ENCODE results near the gene GTPBP4. TPM values are rescaled to one million over a fixed set of nuclear protein-coding genes. Genes with fewer than 3 reads are reported as not detected.

The GTPBP4 gene
- total RNA-seq, 3 donors from 2014 or later, result 19.2 to 27.8 (median 26.6) TPM

DNA sequence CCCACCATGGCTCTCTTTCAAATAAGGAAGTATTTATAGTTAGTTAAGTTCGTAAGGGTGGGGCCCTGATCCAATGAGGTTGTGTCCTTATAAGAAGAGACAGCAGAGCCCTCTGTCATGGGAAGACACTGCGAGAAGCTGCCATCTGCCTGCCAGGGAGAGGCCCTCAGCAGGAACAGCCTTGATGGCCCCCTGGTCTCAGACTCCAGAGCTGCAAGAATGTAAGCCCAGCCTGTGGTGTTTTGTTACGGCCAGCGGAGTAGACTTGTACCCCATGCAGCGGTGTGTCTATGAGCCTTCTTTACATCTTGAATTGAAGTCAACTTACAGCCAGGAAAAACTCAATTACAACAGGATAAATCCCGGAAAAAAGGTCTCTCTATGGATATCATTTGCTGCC is 42.5 kb upstream of the GTPBP4 start:
- ATAC-seq (no peak), DNase-seq (no peak)
- H3K4me3 ChIP-seq, result no peak overlapping the region
- H3K36me3 ChIP-seq (ENCODE audit: low read depth), result no peaks in the 10 kb centered on the region
- intact Hi-C loops (cut with DNase I, micrococcal nuclease), result no loop called here
- no peaks in the 10 kb centered on the region for H3K4me1 ChIP-seq (ENCODE audit: low read depth)
- TF ChIP-seq, protein P1, sequence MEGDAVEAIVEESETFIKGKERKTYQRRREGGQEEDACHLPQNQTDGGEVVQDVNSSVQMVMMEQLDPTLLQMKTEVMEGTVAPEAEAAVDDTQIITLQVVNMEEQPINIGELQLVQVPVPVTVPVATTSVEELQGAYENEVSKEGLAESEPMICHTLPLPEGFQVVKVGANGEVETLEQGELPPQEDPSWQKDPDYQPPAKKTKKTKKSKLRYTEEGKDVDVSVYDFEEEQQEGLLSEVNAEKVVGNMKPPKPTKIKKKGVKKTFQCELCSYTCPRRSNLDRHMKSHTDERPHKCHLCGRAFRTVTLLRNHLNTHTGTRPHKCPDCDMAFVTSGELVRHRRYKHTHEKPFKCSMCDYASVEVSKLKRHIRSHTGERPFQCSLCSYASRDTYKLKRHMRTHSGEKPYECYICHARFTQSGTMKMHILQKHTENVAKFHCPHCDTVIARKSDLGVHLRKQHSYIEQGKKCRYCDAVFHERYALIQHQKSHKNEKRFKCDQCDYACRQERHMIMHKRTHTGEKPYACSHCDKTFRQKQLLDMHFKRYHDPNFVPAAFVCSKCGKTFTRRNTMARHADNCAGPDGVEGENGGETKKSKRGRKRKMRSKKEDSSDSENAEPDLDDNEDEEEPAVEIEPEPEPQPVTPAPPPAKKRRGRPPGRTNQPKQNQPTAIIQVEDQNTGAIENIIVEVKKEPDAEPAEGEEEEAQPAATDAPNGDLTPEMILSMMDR (IDR thresholded peaks at IDR 0.05), result no peak
- H3K9me3 ChIP-seq, result no peaks in the 10 kb centered on the region

DNA sequence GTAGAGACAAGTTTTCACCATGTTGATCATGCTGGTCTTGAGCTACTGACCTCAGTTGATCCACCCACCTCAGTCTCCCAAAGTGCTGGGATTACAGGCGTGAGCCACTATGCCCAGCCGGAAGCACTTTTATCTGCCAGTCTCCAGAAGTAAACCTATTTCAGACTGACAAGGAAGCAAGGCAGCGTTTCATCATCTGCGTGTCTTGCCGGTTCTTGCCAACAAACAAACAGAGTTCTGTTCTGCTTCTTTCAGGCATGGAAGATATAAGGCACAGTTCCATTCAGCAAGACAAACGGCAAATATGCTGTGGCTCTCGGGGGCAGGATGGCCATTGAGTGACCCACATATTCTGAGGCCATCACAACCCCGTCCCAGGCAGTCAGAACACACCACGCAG is 41.2 kb upstream of the GTPBP4 start:
- H3K9me3 ChIP-seq, result no peaks in the 10 kb centered on the region
- no peaks in the 10 kb centered on the region for H3K4me1 ChIP-seq (ENCODE audit: low read depth)
- no peaks in the 10 kb centered on the region for H3K36me3 ChIP-seq (ENCODE audit: low read depth)
- ATAC-seq (no peak), DNase-seq (no peak)
- TF ChIP-seq, protein P1 (IDR thresholded peaks at IDR 0.05), result no peak
- no peak overlapping the region for H3K4me3 ChIP-seq
- intact Hi-C loops (cut with DNase I, micrococcal nuclease), result no loop called here

DNA sequence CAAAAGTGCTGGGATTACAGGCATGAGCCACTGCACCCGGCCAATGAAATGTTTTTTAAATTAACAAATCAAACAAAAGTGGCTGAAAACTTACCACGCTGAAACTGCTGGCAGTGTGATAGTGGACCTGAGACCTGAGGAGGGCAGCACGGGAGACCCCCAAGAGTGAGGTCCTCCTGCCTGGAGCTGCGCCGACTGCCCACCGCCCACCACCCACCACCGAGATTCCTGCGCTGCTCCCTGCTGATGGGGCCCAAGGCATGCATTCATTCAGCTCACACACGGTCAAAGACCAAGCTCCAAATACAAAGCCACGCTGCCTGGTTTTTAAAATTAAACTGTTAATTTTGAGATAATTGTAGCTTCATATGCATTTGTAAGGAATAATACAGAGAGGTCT is 40.4 kb upstream of the GTPBP4 start:
- ATAC-seq (no peak), DNase-seq (no peak)
- no peak overlapping the region for H3K4me3 ChIP-seq
- intact Hi-C loops (cut with DNase I, micrococcal nuclease), result no loop called here
- no peaks in the 10 kb centered on the region for H3K9me3 ChIP-seq
- no peaks in the 10 kb centered on the region for H3K36me3 ChIP-seq (ENCODE audit: low read depth)
- H3K4me1 ChIP-seq (ENCODE audit: low read depth), result no peaks in the 10 kb centered on the region
- TF ChIP-seq, protein P1 (IDR thresholded peaks at IDR 0.05), result no peak

DNA sequence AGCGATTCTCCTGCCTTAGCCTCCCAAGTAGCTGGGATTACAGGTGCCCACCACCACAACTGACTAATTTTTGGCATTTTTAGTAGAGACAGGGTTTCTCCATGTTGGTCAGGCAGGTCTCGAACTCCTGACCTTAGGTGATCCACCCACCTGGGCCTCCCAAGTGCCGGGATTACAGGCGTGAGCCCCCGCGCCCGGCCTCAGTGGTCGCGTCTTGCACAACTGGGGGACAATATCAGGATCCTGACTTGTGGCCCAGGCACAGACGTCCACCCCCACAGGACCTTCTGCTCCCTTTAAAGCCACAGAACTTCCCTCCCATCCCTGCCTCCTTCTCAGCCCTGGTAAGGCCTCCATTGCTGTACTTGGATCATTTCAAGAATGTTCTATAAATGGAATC is 39.9 kb upstream of the GTPBP4 start:
- Histone ChIP-seq H3K36me3 (ENCODE audit: low read depth) (no peaks in the 10 kb centered on the region), H3K4me3 (no peak overlapping the region), H3K9me3 (no peaks in the 10 kb centered on the region), H3K4me1 (ENCODE audit: low read depth) (no peaks in the 10 kb centered on the region)
- TF ChIP-seq, protein P1 (IDR thresholded peaks at IDR 0.05), result no peak
- DNase-seq (no peak), ATAC-seq (no peak)
- intact Hi-C loops (cut with DNase I, micrococcal nuclease), result no loop called here

DNA sequence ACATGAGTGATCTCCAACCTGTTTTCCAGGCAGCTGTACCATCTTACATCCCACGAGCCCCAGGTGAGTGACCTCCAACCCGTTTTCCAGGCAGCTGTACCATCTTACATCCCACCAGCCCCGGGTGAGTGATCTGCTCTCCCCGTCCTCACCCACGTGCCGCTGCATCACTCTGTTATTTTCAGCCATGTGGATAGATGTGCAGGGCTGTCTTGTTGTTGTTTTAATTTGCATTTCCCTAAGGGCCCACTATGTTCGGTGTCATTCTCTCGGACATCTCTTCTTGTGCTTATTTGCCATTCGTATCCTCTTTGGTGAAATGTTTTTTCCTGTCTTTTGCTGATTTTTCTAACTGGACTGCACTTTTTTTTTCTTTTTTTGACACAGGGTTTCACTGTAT is 38.8 kb upstream of the GTPBP4 start:
- no peak overlapping the region for H3K4me3 ChIP-seq
- ATAC-seq, result no peak
- no peaks in the 10 kb centered on the region for H3K9me3 ChIP-seq
- H3K4me1 ChIP-seq (ENCODE audit: low read depth), result no peaks in the 10 kb centered on the region
- no peaks in the 10 kb centered on the region for H3K36me3 ChIP-seq (ENCODE audit: low read depth)
- DNase-seq, result no peak
- intact Hi-C loops (cut with DNase I, micrococcal nuclease), result no loop called here
- TF ChIP-seq, protein P1 (IDR thresholded peaks at IDR 0.05), result no peak

DNA sequence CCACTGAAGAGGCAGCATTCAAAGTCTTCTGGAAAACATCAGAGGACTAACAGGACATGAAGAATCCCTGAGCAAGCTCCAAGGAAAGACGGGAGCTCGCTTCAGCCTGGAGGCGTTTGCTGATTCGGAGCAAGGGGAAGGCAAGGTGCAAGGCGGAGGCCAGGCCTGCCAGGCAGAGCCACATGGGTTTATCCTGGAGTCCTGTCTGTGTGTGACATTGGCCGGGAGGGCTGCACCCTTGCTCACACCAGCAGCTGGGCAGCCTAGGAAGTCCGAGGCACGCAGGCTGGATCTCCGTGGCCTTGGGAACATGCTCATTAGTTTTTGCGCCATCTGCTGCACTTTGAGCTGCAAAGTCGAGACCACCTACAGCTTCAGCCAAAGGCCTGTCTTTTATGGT is 34.4 kb upstream of the GTPBP4 start:
- H3K4me3 ChIP-seq, result no peak overlapping the region
- H3K4me1 ChIP-seq (ENCODE audit: low read depth), result no peaks in the 10 kb centered on the region
- no peak for DNase-seq
- no peak for ATAC-seq
- no peaks in the 10 kb centered on the region for H3K36me3 ChIP-seq (ENCODE audit: low read depth)
- intact Hi-C loops (cut with DNase I, micrococcal nuclease), result no loop called here
- no peaks in the 10 kb centered on the region for H3K9me3 ChIP-seq
- TF ChIP-seq, protein P1 (IDR thresholded peaks at IDR 0.05), result no peak

Data from mucosa of descending colon (tissue), 3 donors.